Activated naive CD4-positive, alpha-beta T cell treated with anti-CD3 and anti-CD28 coated beads for 36 hours (primary cell): ENCODE results near the gene EPHA8. TPM values are rescaled to one million over a fixed set of nuclear protein-coding genes. Genes with fewer than 3 reads are reported as not detected.
A peak's percentile ranks its signal among the peaks of the same experiment; 100 is the strongest.

Experiments used
- CTCF ChIA-PET: fragments of 350-600 bp; sonication (Branson Sonifier 250); formaldehyde crosslinking; loops from one replicate; lab custom pipeline; 2021; ENCODE audit warnings: antibody characterized with exemption; lab: Charles Lee
- DNase-seq: peaks from one replicate; pipeline ENCODE4 v3.0.0-alpha.2; 2020
- H3K27ac Mint-ChIP-seq: one replicate; pipeline ENCODE4 v1.8.0; 2021; ENCODE audit warnings: mild to moderate bottlenecking, mixed read lengths
- H3K27me3 Mint-ChIP-seq: one replicate; pipeline ENCODE4 v1.8.0; 2021; ENCODE audit warnings: low read depth, mixed read lengths
- H3K36me3 Mint-ChIP-seq: one replicate; pipeline ENCODE4 v1.8.0; 2021; ENCODE audit warnings: low read depth, mixed read lengths
- H3K4me1 Mint-ChIP-seq: one replicate; pipeline ENCODE4 v1.8.0; 2021; ENCODE audit warnings: low read depth, mixed read lengths
- H3K4me3 Mint-ChIP-seq: one replicate; pipeline ENCODE4 v1.8.0; 2021; ENCODE audit warnings: mild to moderate bottlenecking, moderate library complexity, mixed read lengths
- H3K9me3 Mint-ChIP-seq: one replicate; pipeline ENCODE4 v1.8.0; 2021; ENCODE audit warnings: mixed read lengths
- intact Hi-C: fragments of 100-400 bp; cut with micrococcal nuclease; formaldehyde crosslinking; loops from one replicate; pipeline ENCODE4 v1.15.1; 2023
- total RNA-seq, 2 experiments: library from RNA; stranded (reverse); gene quantifications; one replicate each; pipeline ENCODE4 v1.2.3, GENCODE V29; 2021

EPHA8 gene
- total RNA-seq, 2 experiments from 2014 or later, result not detected

GRCh38 chr1:22621761-22622160 is 58.5 kb downstream of the EPHA8 start:
- DNase-seq, result no peak
- no peaks in the 10 kb centered on the region for H3K36me3 Mint-ChIP-seq
- H3K9me3 Mint-ChIP-seq, result no peaks in the 10 kb centered on the region
- peaks cover 32% of the 10 kb centered on the region for H3K27me3 Mint-ChIP-seq
- H3K4me3 Mint-ChIP-seq, result no peak overlapping the region
- H3K27ac Mint-ChIP-seq, result no peak overlapping the region
- H3K4me1 Mint-ChIP-seq, result no peaks in the 10 kb centered on the region
- CTCF ChIA-PET, result no interaction called here
- intact Hi-C loops, result no loop called here

GRCh38 chr1:22625262-22625925 is 62.1 kb downstream of the EPHA8 start:
- H3K4me3 Mint-ChIP-seq, result no peak overlapping the region
- CTCF ChIA-PET, result no interaction called here
- peaks cover 31% of the 10 kb centered on the region for H3K27me3 Mint-ChIP-seq
- no peaks in the 10 kb centered on the region for H3K36me3 Mint-ChIP-seq
- peak; percentile 10 for DNase-seq
- no peaks in the 10 kb centered on the region for H3K4me1 Mint-ChIP-seq
- H3K9me3 Mint-ChIP-seq, result no peaks in the 10 kb centered on the region
- intact Hi-C loops, result no loop called here
- no peak overlapping the region for H3K27ac Mint-ChIP-seq

GRCh38 chr1:22626237-22627157 is 63.2 kb downstream of the EPHA8 start:
- no peaks in the 10 kb centered on the region for H3K9me3 Mint-ChIP-seq
- H3K36me3 Mint-ChIP-seq, result no peaks in the 10 kb centered on the region
- DNase-seq, result no peak
- CTCF ChIA-PET, result no interaction called here
- no peak overlapping the region for H3K4me3 Mint-ChIP-seq
- H3K27ac Mint-ChIP-seq, result no peak overlapping the region
- H3K4me1 Mint-ChIP-seq, result no peaks in the 10 kb centered on the region
- H3K27me3 Mint-ChIP-seq, result peaks cover 32% of the 10 kb centered on the region
- intact Hi-C loops, result no loop called here

- CTCF ChIA-PET, result no interaction called here
- no peak overlapping the region for H3K27ac Mint-ChIP-seq
- intact Hi-C loops, result no loop called here
These were observed 64.0 kb downstream of the EPHA8 start for GRCh38 chr1:22627331-22627730.

GRCh38 chr1:22628698-22629444 is 65.6 kb downstream of the EPHA8 start:
- no peaks in the 10 kb centered on the region for H3K9me3 Mint-ChIP-seq
- peaks cover 39% of the 10 kb centered on the region for H3K27me3 Mint-ChIP-seq
- no peak overlapping the region for H3K4me3 Mint-ChIP-seq
- intact Hi-C loops, result no loop called here
- no peak for DNase-seq
- CTCF ChIA-PET, result no interaction called here
- no peak overlapping the region for H3K27ac Mint-ChIP-seq
- H3K4me1 Mint-ChIP-seq, result no peaks in the 10 kb centered on the region
- no peaks in the 10 kb centered on the region for H3K36me3 Mint-ChIP-seq

More at GRCh38 chr1:22627331-22627730, 64.0 kb downstream of the EPHA8 start:
- no peak for DNase-seq
- Mint-ChIP-seq H3K36me3 (no peaks in the 10 kb centered on the region), H3K4me3 (no peak overlapping the region), H3K4me1 (no peaks in the 10 kb centered on the region), H3K27me3 (peaks cover 36% of the 10 kb centered on the region), H3K9me3 (no peaks in the 10 kb centered on the region)

GRCh38 chr1:22629886-22630285 is 66.6 kb downstream of the EPHA8 start:
- no peak for DNase-seq
- Mint-ChIP-seq H3K4me1 (no peaks in the 10 kb centered on the region), H3K27ac (no peak overlapping the region), H3K27me3 (peaks cover 34% of the 10 kb centered on the region), H3K4me3 (no peak overlapping the region), H3K9me3 (no peaks in the 10 kb centered on the region), H3K36me3 (no peaks in the 10 kb centered on the region)
- intact Hi-C loops, result no loop called here
- CTCF ChIA-PET, result no interaction called here

- CTCF ChIA-PET, result no interaction called here
- no peak overlapping the region for H3K4me3 Mint-ChIP-seq
- H3K36me3 Mint-ChIP-seq, result no peaks in the 10 kb centered on the region
- peaks cover 29% of the 10 kb centered on the region for H3K27me3 Mint-ChIP-seq
- H3K4me1 Mint-ChIP-seq, result no peaks in the 10 kb centered on the region
- intact Hi-C loops, result no loop called here
- no peaks in the 10 kb centered on the region for H3K9me3 Mint-ChIP-seq
- no peak overlapping the region for H3K27ac Mint-ChIP-seq
- DNase-seq, result no peak
These were observed 70.6 kb downstream of the EPHA8 start for GRCh38 chr1:22633697-22634463.

GRCh38 chr1:22635436-22635835 is 72.1 kb downstream of the EPHA8 start:
- no peak overlapping the region for H3K27ac Mint-ChIP-seq
- H3K27me3 Mint-ChIP-seq, result peaks cover 14% of the 10 kb centered on the region
- no peak overlapping the region for H3K4me3 Mint-ChIP-seq
- no peaks in the 10 kb centered on the region for H3K36me3 Mint-ChIP-seq
- no peaks in the 10 kb centered on the region for H3K9me3 Mint-ChIP-seq
- DNase-seq, result no peak
- intact Hi-C loops, result no loop called here
- CTCF ChIA-PET, result no interaction called here
- no peaks in the 10 kb centered on the region for H3K4me1 Mint-ChIP-seq

GRCh38 chr1:22636353-22636752 is 73.1 kb downstream of the EPHA8 start, which contains the start of gene C1QA:
C1QA (plus strand) TSS chr1:22636628; CDS start chr1:22637617, 989 bp downstream.
- H3K4me3 Mint-ChIP-seq, result no peak within 1 kb of the TSS
- no peaks in the 10 kb centered on the region for H3K4me1 Mint-ChIP-seq
- H3K36me3 Mint-ChIP-seq, result no peaks in the 10 kb centered on the region
- CTCF ChIA-PET, result no interaction called here
- intact Hi-C loops, result no loop called here
- no peak within 1 kb of the TSS for H3K27ac Mint-ChIP-seq
- DNase-seq, result no peak
- H3K9me3 Mint-ChIP-seq, result no peaks in the 10 kb centered on the region
- H3K27me3 Mint-ChIP-seq, result peaks cover 14% of the 10 kb centered on the region

GRCh38 chr1:22636927-22637326 is 73.6 kb downstream of the EPHA8 start:
- no peaks in the 10 kb centered on the region for H3K9me3 Mint-ChIP-seq
- no peak overlapping the region for H3K4me3 Mint-ChIP-seq
- CTCF ChIA-PET, result no interaction called here
- H3K27me3 Mint-ChIP-seq, result peaks cover 11% of the 10 kb centered on the region
- no peaks in the 10 kb centered on the region for H3K36me3 Mint-ChIP-seq
- intact Hi-C loops, result no loop called here
- H3K27ac Mint-ChIP-seq, result no peak overlapping the region
- H3K4me1 Mint-ChIP-seq, result no peaks in the 10 kb centered on the region
- DNase-seq, result no peak

GRCh38 chr1:22637907-22638445 is 74.7 kb downstream of the EPHA8 start:
- intact Hi-C loops, result no loop called here
- Mint-ChIP-seq H3K36me3 (no peaks in the 10 kb centered on the region), H3K27me3 (peaks cover 9% of the 10 kb centered on the region), H3K4me1 (no peaks in the 10 kb centered on the region), H3K27ac (no peak overlapping the region), H3K9me3 (no peaks in the 10 kb centered on the region), H3K4me3 (no peak overlapping the region)
- CTCF ChIA-PET, result no interaction called here
- DNase-seq, result no peak
